HUES6 (cell line): Measurements from ENCODE around the gene CTBS.
"Not testable (repeated sequence)": the region's sequence is repeated elsewhere in the genome, so short reads cannot be mapped to it uniquely, and the experiment has no call there.

Experiments
- H3K27ac ChIP-seq: 2 replicates; pipeline ENCODE4 v1.7.0; 2013; ENCODE audit warnings: low read depth, mild to moderate bottlenecking, low read length, inconsistent platforms
- H3K27me3 ChIP-seq: 2 replicates; pipeline ENCODE4 v1.6.1; 2013; ENCODE audit warnings: low read length; ENCODE audit not compliant: control insufficient read depth, insufficient read depth
- H3K36me3 ChIP-seq: 2 replicates; pipeline ENCODE4 v1.6.1; 2013; ENCODE audit warnings: low read length; ENCODE audit not compliant: control insufficient read depth, insufficient read depth
- H3K4me1 ChIP-seq: 2 replicates; pipeline ENCODE4 v1.6.1; 2013; ENCODE audit warnings: low read length; ENCODE audit not compliant: control insufficient read depth, insufficient read depth
- H3K4me3 ChIP-seq: 2 replicates; pipeline ENCODE4 v1.5.1; 2013; ENCODE audit warnings: low read depth, low read length
- H3K9ac ChIP-seq: one replicate; pipeline ENCODE4 v1.6.1; 2013; ENCODE audit warnings: mild to moderate bottlenecking, low read length
- H3K9me3 ChIP-seq: 2 replicates; pipeline ENCODE4 v1.6.1; 2013; ENCODE audit warnings: low read depth, low read length; ENCODE audit not compliant: control insufficient read depth, insufficient read depth

Gene CTBS

GRCh38 chr1:84606977-84607376, 32.7 kb upstream of the CTBS start:
- Histone ChIP-seq H3K4me3 (no peak overlapping the region), H3K27me3 (no peaks in the 10 kb centered on the region), H3K36me3 (no peaks in the 10 kb centered on the region), H3K9ac (no peak overlapping the region), H3K4me1 (peaks cover 3% of the 10 kb centered on the region; the same call in 1 of the 2 replicates), H3K9me3 (peaks cover 41% of the 10 kb centered on the region), H3K27ac (no peak overlapping the region)

GRCh38 chr1:84605157-84605556, 30.9 kb upstream of the CTBS start:
- no peaks in the 10 kb centered on the region for H3K36me3 ChIP-seq
- H3K9ac ChIP-seq, result no peak overlapping the region
- peaks cover 34% of the 10 kb centered on the region for H3K9me3 ChIP-seq
- H3K4me3 ChIP-seq, result no peak overlapping the region
- no peaks in the 10 kb centered on the region for H3K4me1 ChIP-seq
- H3K27ac ChIP-seq, result no peak overlapping the region
- H3K27me3 ChIP-seq, result no peaks in the 10 kb centered on the region

GRCh38 chr1:84603941-84604830, 29.9 kb upstream of the CTBS start:
- H3K27ac ChIP-seq, result no peak overlapping the region
- H3K9ac ChIP-seq, result no peak overlapping the region
- H3K9me3 ChIP-seq, result peaks cover 32% of the 10 kb centered on the region
- no peaks in the 10 kb centered on the region for H3K36me3 ChIP-seq
- H3K4me3 ChIP-seq, result no peak overlapping the region
- H3K27me3 ChIP-seq, result no peaks in the 10 kb centered on the region
- no peaks in the 10 kb centered on the region for H3K4me1 ChIP-seq

GRCh38 chr1:84603223-84603622, 29.0 kb upstream of the CTBS start:
- Histone ChIP-seq H3K27me3 (no peaks in the 10 kb centered on the region), H3K36me3 (no peaks in the 10 kb centered on the region), H3K9ac (no peak overlapping the region), H3K4me1 (no peaks in the 10 kb centered on the region), H3K4me3 (no peak overlapping the region), H3K9me3 (peaks cover 30% of the 10 kb centered on the region), H3K27ac (no peak overlapping the region)

GRCh38 chr1:84600796-84601195, 26.6 kb upstream of the CTBS start:
- Histone ChIP-seq H3K27me3 (no peaks in the 10 kb centered on the region), H3K27ac (no peak overlapping the region), H3K4me3 (no peak overlapping the region), H3K9me3 (peaks cover 16% of the 10 kb centered on the region), H3K36me3 (no peaks in the 10 kb centered on the region), H3K4me1 (no peaks in the 10 kb centered on the region), H3K9ac (no peak overlapping the region)

GRCh38 chr1:84598846-84599741, 24.9 kb upstream of the CTBS start:
- Histone ChIP-seq H3K4me1 (no peaks in the 10 kb centered on the region), H3K27ac (no peak overlapping the region), H3K9me3 (0 out of 2 replicates have a peak, but pooled peaks cover 5% of the 10 kb centered on the region), H3K27me3 (no peaks in the 10 kb centered on the region), H3K9ac (no peak overlapping the region), H3K4me3 (no peak overlapping the region), H3K36me3 (no peaks in the 10 kb centered on the region)

GRCh38 chr1:84598418-84598817, 24.2 kb upstream of the CTBS start:
- no peak overlapping the region for H3K27ac ChIP-seq
- no peak overlapping the region for H3K9ac ChIP-seq

GRCh38 chr1:84597011-84597410, 22.8 kb upstream of the CTBS start:
- no peak overlapping the region for H3K27ac ChIP-seq

More at GRCh38 chr1:84598418-84598817, 24.2 kb upstream of the CTBS start:
- no peaks in the 10 kb centered on the region for H3K4me1 ChIP-seq
- no peaks in the 10 kb centered on the region for H3K27me3 ChIP-seq
- no peak overlapping the region for H3K4me3 ChIP-seq
- H3K36me3 ChIP-seq, result no peaks in the 10 kb centered on the region
- H3K9me3 ChIP-seq, result 0 out of 2 replicates have a peak, but pooled peaks cover 5% of the 10 kb centered on the region

GRCh38 chr1:84594959-84595358, 20.7 kb upstream of the CTBS start:
- H3K36me3 ChIP-seq, H3K4me3 ChIP-seq, H3K27ac ChIP-seq, H3K27me3 ChIP-seq, H3K9me3 ChIP-seq, H3K4me1 ChIP-seq, H3K9ac ChIP-seq: not testable (repeated sequence)

More at GRCh38 chr1:84597011-84597410, 22.8 kb upstream of the CTBS start:
- Histone ChIP-seq H3K27me3 (no peaks in the 10 kb centered on the region), H3K9me3 (0 out of 2 replicates have a peak, but pooled peaks cover 2% of the 10 kb centered on the region), H3K4me1 (no peaks in the 10 kb centered on the region), H3K9ac (no peak overlapping the region), H3K36me3 (no peaks in the 10 kb centered on the region), H3K4me3 (no peak overlapping the region)

GRCh38 chr1:84587099-84587498, 12.9 kb upstream of the CTBS start:
- Histone ChIP-seq H3K9ac (no peak overlapping the region), H3K27ac (no peak overlapping the region), H3K27me3 (no peaks in the 10 kb centered on the region), H3K36me3 (no peaks in the 10 kb centered on the region), H3K4me3 (no peak overlapping the region), H3K4me1 (peaks cover 15% of the 10 kb centered on the region), H3K9me3 (peaks cover 4% of the 10 kb centered on the region; the same call in 1 of the 2 replicates)

- H3K27ac ChIP-seq, result no peak overlapping the region
Observed at GRCh38 chr1:84585803-84586202, 11.6 kb upstream of the CTBS start.

More at GRCh38 chr1:84585803-84586202, 11.6 kb upstream of the CTBS start:
- no peaks in the 10 kb centered on the region for H3K36me3 ChIP-seq
- H3K9ac ChIP-seq, result no peak overlapping the region
- H3K4me3 ChIP-seq, result no peak overlapping the region
- H3K4me1 ChIP-seq, result peaks cover 15% of the 10 kb centered on the region
- H3K27me3 ChIP-seq, result no peaks in the 10 kb centered on the region
- peaks cover 4% of the 10 kb centered on the region; the same call in 1 of the 2 replicates for H3K9me3 ChIP-seq
